Stimulated activated CD4-positive, alpha-beta T cell treated with anti-CD3 and anti-CD28 coated beads, Interleukin-2, amount 100 ng/mL, for 24 hours (primary cell): ENCODE measurements around the gene RCCD1.
A peak's percentile ranks its signal among the peaks of the same experiment; 100 is the strongest.
"Not testable (repeated sequence)": the region's sequence is repeated elsewhere in the genome, so short reads cannot be mapped to it uniquely, and the experiment has no call there.

Source experiments
- DNase-seq, 2 donors: peaks; one replicate each; pipeline ENCODE4 v3.0.0-alpha.2; 2020

Gene RCCD1, protein sequence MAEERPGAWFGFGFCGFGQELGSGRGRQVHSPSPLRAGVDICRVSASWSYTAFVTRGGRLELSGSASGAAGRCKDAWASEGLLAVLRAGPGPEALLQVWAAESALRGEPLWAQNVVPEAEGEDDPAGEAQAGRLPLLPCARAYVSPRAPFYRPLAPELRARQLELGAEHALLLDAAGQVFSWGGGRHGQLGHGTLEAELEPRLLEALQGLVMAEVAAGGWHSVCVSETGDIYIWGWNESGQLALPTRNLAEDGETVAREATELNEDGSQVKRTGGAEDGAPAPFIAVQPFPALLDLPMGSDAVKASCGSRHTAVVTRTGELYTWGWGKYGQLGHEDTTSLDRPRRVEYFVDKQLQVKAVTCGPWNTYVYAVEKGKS

DNA sequence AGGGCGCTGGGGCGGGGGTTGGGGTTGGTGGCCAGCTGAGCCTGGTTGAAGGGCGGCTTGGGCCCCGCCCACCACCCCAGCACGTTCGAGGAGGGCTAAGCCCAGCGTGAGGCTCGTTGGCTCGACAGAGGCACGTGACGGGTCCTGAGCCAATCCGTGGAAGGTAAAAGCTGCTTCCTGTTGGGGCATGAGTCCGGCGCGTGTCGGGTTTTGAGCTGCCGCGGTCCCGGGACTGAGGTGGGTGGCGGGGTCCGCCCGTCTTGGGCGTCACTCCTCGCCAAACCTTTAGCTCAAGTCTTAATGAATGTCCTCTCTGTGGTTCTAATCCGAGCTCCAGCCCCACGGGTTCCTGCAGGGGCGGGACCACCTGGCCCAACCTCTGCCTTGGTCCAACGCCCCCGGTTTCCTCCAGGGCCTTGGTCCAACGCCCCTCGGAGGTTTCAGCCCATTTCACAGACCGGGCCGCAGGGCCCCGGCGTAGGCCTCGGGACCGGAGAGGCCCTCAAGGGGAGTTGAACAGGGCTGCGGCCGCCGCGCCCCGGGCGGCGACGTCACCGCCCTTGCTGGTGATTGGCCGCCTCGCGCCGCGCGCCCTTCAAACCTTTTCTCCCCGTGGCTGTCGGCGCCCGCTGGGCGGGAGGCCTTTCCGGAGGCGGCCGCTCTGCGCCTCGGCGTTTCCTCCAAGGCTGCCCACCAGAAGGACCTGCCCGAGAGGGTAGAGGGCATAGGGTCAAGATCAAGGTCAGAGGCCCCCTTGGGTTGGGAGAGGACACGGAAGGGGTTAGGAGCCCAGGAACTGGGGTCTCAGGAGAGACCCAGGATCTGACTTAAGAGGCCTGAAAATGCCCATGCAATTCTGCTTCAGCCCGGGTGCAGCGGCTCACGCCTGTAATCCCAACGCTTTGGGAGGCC is at the start of gene RCCD1:
TSS of gene RCCD1 (plus strand) at position 173 of the 912 bp plus-strand sequence. CDS start 1,851 bp downstream, outside the sequence.
- peak; percentile 88 to 92 for DNase-seq

DNA sequence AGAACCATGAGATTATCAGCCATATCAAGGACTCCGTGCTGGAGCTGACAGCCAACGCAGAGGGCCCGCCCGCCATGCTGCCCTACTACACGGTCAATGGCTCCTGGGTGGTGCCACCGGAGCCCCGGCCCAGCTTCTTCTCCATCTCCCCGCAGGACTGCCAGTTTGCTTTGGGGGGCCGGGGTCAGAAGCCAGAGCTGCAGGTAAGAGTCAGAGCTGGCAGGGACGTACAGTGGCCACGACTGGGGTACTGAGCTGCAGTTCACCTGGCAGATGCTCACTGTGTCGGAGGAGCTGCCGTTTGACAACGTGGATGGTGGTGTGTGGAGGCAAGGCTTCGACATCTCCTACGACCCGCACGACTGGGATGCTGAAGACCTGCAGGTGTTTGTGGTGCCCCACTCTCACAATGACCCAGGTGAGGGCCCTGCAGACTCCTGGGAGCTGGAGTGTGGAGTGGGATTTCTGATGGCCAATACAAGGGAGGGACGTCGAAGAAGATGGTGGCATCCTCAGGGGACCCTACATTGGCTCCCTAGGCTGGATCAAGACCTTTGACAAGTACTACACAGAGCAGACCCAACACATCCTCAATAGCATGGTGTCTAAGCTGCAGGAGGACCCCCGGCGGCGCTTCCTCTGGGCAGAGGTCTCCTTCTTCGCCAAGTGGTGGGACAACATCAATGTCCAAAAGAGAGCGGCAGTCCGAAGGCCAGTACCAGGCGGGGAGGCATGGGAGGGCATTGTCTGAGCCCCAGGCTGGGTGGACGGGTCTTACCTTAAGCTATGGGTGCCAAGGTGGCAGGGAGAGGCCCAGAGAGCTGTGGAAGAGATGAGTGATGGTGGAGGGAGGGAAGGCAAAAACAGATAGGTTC is 49.1 kb upstream of the RCCD1 start:
- no peak for DNase-seq

DNA sequence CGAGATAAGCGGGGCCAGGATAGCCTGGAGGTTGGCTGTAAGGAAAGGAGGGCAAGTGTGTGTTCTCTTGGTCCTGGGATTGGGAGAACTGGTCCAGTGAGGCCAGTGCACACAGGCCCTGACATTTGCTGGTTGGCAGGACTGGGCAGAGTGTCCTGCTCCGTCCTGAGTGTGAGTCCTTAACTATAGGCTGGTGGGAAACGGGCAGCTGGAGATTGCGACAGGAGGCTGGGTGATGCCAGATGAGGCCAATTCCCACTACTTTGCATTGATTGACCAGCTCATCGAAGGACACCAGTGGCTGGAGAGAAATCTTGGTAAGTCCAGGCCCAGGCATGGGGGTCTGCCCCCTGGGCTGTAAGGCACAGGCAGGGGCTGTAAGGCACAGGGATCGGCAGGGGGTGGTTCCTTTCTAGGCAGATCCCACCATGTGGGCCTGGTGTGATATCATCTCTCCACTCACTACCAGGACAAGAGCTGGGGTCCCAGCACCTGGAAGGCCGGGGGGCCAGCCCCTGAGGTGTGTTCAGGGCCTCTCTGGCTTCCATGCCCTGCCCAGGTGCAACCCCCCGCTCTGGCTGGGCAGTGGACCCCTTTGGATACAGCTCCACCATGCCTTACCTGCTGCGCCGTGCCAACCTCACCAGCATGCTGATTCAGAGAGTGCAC is 48.4 kb upstream of the RCCD1 start:
- no peak for DNase-seq

DNA sequence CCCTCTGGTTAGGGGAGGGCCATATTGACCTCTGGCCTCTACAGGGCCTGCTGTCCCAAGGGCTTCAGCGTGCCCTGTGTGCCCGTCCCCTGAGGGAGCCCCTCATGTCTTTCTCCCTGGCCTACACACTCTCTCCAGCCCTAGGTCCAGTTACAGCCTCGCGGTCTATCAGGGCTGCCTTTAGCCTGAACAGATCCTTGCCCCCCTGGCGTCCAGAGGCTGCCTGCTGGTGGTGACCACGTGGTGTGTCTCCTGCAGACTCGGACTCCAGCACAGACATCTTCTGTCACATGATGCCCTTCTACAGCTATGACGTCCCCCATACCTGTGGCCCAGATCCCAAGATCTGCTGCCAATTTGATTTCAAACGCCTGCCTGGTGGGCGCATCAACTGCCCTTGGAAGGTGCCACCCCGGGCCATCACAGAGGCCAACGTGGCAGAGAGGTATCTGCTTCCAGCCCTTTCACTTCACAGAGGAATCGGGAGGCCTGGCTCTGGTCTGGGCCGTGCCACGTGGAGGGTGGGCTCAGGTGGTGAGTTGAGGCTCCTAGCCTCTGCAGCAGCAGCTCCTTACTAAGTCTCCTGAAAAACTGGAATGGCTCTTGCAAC is 47.5 kb upstream of the RCCD1 start:
- DNase-seq: no peak

DNA sequence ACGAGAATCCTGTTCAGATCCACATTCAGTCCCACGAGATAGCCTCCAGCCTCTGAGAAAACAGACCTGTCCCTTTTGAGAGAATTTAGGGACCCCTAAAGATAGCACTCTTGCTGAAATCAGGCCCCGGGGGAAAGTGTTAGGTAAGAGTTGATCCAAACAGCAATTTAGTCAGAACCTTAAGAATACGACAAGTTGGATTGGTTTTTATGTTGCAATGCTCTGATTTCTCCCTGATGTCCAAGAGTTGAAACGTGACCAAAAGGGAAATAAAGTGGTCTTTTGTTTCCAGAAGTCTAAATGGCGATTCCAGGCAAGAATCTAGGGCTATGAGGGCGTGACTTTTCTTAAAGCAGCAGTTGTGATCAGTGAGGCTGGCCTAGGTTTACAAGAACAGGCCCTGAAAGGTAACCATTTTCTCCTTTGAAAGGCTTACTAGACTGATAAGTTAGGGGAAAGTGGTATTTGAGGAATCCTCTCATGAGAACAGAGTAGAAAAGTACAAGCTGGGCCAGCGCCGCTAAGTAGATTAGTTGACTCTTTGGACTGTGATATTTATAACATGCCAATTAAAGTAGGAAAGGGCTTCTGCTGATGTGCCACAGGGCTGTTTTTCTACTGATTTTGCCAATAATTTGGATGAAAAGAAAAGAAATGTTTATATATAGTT is 46.7 kb upstream of the RCCD1 start:
- no peak for DNase-seq

DNA sequence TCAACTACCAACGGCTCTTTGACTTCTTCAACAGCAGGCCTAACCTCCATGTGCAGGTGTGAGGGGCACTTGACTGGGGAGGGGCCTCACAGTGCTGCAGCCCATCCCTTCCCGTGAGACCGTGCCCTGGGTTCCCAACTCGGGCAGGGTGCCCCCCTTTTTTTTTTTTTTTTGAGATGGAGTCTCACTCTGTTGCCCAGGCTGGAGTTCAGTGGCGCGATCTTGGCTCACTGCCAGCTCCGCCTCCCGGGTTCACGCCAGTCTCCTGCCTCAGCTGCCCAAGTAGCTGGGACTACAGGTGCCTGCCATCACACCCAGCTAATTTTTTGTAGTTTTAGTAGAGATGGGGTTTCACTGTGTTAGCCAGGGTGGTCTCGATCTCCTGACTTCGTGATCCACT is 45.2 kb upstream of the RCCD1 start:
- DNase-seq: not testable (repeated sequence)

DNA sequence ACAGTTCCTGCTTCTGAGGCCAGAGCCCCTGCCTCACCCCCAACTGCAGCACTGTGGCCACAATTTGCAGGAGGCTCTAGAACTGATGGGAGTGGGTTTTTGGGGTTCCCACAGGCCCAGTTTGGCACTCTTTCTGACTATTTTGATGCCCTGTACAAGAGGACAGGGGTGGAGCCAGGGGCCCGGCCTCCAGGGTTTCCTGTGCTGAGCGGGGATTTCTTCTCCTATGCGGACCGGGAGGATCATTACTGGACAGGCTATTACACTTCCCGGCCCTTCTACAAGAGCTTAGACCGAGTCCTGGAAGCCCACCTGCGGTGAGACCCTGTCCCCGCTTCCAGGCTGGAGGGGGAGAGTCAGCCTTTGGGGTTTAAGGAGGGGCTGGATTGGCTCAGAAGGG is 44.7 kb upstream of the RCCD1 start:
- no peak for DNase-seq

DNA sequence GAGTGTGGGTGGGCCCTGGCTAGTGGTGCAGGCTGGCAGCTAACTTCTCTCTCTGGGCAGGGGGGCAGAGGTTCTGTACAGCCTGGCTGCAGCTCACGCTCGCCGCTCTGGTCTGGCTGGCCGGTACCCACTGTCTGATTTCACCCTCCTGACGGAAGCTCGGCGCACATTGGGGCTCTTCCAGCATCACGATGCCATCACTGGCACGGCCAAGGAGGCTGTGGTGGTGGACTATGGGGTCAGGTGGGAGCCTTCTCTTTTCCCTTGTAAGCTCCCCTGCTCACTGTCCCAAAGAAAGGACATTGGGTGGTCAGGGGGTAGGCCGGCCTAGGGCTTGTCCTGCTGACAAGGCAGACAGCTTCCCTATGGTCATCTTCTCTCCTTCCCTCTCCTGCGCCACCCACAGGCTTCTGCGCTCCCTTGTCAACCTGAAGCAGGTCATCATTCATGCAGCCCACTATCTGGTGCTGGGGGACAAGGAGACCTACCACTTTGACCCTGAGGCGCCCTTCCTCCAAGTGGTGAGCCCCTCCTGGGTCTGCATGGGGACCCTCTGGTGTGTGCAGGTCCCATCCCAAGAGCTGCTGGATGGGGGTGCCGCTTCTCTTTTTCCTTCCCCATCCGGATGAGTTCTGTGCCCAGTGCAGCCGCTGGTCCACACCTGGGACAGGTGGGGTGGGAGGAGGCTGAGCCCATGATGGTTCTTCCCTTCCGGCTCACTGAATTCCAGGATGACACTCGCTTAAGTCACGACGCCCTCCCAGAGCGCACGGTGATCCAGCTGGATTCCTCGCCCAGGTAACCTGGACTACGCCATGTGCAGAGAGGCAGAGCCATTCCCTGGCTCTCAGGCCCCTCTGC is 44.0 kb upstream of the RCCD1 start:
- no peak for DNase-seq

DNA sequence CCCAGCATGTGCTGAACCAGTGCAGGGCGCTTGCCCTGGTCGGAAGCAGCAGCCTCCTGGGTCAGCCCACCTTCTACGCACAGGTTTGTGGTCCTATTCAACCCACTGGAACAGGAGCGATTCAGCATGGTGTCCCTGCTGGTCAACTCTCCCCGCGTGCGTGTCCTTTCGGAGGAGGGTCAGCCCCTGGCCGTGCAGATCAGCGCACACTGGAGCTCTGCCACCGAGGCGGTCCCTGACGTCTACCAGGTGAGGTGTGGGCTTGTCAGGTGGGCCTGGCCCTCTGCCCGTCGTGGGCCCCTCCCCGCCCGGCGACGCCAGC is 43.4 kb upstream of the RCCD1 start:
- no peak for DNase-seq

DNA sequence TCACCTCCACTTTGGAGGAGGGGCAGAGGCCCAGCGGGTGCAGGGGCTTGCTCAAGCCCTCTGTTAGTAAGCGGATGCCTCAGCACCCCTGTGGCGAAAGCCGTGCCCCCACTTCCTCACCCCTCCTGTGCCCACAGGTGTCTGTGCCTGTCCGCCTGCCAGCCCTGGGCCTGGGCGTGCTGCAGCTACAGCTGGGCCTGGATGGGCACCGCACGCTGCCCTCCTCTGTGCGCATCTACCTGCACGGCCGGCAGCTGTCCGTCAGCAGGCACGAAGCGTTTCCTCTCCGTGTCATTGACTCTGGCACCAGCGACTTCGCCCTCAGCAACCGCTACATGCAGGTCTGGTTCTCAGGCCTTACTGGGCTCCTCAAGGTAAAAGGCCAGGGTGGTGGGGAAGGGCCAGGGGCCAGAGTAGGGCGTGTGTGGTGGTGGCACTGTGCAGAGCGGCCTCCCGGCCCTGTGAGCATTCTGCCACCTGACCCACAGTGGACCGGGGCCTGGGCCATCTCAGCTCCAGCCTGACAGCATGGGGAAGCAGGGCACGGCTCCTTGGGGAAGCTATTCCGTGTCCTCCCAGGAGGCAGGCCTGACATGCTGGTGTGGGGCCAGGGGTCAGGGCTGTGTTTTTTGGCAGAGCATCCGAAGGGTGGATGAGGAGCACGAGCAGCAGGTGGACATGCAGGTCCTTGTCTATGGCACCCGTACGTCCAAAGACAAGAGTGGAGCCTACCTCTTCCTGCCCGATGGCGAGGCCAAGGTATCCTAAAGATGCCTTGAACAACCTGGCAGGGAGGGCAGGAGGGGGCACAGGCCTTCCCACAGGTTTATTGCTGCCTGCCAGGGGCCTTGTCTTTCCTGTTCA is 42.5 kb upstream of the RCCD1 start:
- DNase-seq: no peak

DNA sequence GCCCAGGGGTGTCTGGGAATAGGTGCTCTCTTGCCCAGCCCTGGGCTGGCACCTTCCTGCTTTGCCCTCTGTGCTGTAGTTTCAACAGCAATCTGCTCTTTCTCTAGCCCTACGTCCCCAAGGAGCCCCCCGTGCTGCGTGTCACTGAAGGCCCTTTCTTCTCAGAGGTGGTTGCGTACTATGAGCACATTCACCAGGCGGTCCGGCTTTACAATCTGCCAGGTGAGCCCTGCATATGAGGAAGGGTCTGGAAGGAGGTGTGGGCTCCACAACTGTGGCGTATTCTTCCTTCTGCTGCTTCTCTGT is 42.0 kb upstream of the RCCD1 start:
- no peak for DNase-seq

DNA sequence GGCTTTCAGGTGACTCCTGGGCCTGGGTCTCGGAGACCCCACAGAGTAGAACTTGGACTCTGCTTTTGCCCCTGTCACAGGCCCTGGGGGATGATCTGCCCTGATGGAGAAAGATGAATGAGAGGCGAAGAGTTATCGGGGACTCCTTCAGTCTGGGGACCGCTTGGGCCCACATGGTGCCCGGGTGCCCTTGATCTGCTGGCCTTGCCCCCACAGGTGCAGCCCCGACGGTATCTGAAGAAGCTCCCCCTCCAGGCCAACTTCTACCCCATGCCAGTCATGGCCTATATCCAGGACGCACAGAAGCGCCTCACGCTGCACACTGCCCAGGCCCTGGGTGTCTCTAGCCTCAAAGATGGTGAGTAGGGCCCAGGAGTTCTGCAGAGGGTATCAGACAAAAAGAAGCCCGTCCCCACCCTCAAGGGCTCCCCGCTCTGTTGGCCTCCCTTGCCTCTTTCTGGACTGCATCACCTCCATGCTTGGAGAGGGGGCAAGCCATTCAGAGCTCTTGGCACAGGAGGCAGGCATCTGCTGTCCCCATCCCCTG is 41.2 kb upstream of the RCCD1 start:
- no peak for DNase-seq

DNA sequence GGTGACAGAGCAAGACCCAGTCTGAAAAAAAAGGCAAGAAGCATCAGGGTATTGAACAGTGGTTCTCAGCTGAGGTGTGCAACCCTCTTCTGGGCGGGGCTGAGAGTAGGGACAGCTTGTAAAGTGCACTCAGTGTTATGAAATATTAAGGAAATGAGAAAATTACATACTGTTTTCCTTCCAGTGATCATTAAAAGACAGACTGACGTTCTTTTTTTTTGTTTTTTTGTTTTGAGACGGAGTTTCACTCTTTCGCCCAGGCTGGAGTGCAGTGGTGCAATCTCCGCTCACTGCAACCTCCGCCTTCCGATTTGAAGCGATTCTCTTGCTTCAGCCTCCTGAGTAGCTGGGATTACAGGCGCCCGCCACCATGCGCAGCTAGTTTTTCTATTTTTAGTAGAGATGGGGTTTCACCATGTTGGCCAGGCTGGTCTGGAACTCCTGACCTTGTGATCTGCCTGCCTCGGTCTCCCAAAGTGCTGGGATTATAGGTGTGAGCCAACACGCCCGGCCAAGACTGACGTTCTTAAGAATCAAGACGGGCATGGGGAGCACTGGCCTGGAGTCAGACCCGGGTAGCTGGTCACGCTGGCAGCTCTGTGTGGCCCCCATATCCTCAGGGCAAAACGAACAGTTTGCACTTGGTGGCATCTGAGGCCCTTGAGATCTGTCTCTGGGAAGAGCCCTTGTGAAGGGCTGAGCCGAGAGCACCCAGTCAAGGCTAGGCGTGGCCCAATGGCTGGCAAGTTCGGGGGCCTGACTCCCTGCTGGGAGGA is 40.2 kb upstream of the RCCD1 start:
- DNase-seq: no peak

DNA sequence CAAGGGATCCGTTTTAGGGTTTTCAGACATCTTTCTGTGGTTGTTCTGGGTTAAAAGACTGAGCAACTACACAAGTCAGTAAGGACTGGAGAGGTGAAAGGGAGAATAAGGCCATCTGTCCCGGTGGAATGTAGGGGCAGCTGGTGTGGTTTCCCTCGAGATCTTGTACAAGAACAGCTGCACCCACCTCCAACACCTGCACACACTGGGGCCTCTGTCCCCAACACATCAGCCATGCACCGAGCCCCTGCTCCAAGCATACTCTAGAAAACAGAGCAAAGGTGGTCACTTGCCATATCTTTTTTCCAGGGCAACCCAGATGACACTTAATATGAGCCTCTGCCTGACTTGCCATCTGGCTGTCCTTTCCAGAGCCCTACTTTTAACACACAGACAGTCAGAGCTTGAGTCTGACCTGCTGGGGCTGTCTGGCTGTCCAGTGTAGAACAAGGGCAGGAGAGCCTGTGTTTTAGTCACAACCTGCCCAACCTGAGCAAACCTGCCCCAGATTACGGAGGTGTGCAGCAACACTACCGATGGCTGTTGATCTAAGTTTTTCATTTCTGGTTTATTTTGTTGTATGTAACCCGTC is 39.4 kb upstream of the RCCD1 start:
- DNase-seq: no peak

DNA sequence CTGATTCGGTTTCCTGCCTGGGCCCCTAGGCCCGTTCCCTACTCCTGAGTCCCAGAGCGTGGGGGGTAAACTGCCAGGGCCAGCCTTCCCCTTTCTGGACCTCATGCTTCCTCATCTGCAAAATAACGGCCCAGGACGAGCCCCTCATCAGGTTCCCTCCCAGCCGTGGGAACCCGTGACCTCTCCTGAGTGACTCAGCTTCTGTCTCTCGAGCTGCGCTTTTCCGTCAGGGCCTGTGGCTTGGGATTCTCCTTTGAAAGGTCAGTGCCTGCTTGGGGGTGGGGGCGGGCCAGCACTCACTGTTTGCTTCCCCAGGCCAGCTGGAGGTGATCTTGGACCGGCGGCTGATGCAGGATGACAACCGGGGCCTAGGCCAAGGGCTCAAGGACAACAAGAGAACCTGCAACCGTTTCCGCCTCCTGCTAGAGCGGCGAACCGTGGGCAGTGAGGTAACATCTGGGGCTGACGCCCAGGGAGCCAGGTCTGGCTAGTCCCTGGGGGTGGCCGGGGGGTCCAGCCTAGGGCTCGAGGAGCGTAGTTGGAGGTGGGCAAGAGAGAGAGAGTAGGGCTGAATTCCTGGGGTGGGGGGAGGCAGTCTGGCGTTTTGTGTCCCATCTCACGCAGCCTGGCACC is 38.8 kb upstream of the RCCD1 start:
- DNase-seq: no peak

DNA sequence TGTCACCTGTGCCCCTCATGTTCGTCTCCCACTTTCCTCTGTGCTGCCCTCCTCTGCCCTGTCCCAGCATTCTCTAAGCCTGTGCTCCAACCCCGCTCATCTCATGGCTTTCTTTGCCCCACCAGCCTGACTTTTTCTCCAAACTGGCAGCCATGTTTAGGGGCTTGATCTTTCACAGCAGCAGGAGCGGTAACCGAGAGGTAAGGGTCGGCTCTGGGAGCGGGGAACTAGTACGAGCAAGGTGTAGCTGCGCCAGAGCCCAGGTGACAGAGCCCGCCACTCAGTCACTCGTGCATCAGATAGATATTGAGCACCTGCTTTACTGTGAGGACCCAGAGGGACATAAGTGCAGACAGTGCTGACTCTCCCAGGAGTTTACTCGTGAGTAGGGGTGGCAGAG is 38.2 kb upstream of the RCCD1 start:
- DNase-seq: no peak

DNA sequence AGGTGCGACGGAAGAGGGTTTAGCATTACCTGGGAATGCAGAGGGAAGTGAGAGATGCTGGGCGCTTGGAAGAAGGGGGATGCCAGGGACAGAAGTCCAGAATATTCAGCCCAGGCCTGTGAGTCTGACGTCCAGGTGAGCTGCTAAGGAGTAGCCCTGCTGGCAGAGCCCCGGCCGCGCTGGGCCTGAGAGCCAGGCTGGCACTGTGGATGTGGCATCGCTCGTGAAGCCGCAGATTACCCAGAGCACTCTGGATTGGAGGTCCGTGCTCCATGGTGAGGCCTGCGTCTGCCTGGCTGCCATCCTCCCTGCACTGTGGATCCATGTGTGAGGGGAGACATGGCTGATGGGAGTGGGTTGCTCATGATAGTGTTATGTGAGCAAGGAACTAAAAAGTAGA is 37.1 kb upstream of the RCCD1 start:
- DNase-seq: no peak
